Raji (cell line): ENCODE measurements around the gene CELSR2.

Experiments
- POLR2A ChIP-seq: IDR thresholded peaks from 2 replicates; pipeline ENCODE4 v1.6.1; 2011; ENCODE audit warnings: low read depth, low read length, control low read depth; ENCODE audit not compliant: insufficient read depth

CELSR2 gene

GRCh38 chr1:109312978-109313775 is 63.8 kb downstream of the CELSR2 start:
- no peak for TF ChIP-seq POLR2A

GRCh38 chr1:109314795-109315194 is 65.5 kb downstream of the CELSR2 start:
- no peak for TF ChIP-seq POLR2A

- TF ChIP-seq POLR2A = no peak
These were observed 65.9 kb downstream of the CELSR2 start for GRCh38 chr1:109315288-109315687.

GRCh38 chr1:109316506-109316905 is 67.2 kb downstream of the CELSR2 start:
- TF ChIP-seq POLR2A = no peak

GRCh38 chr1:109319114-109319513 is 69.8 kb downstream of the CELSR2 start:
- no peak for TF ChIP-seq POLR2A

GRCh38 chr1:109322974-109323373 is 73.6 kb downstream of the CELSR2 start:
- no peak for TF ChIP-seq POLR2A
